Progenitor cell of endocrine pancreas (in vitro differentiated cells): Measurements from ENCODE around the gene PCK1. TPM values are rescaled to one million over a fixed set of nuclear protein-coding genes. Genes with fewer than 3 reads are reported as not detected.

Source experiments
- DNase-seq: peaks from one replicate; pipeline ENCODE4 v3.0.0; 2021; ENCODE audit warnings: low spot score; ENCODE audit not compliant: unreplicated experiment
- H3K27ac Mint-ChIP-seq: 2 replicates; pipeline ENCODE4 v1.8.0; 2021; ENCODE audit warnings: mild to moderate bottlenecking, moderate library complexity, mixed read lengths
- H3K27me3 Mint-ChIP-seq: 2 replicates; pipeline ENCODE4 v1.8.0; 2021; ENCODE audit warnings: mixed read lengths
- H3K36me3 Mint-ChIP-seq: 2 replicates; pipeline ENCODE4 v1.8.0; 2022; ENCODE audit warnings: mixed read lengths; ENCODE audit not compliant: insufficient read depth
- H3K4me1 Mint-ChIP-seq: 2 replicates; pipeline ENCODE4 v1.8.0; 2021; ENCODE audit warnings: low read depth, mixed read lengths
- H3K4me3 Mint-ChIP-seq: 2 replicates; pipeline ENCODE4 v1.8.0; 2021; ENCODE audit warnings: low read depth, mild to moderate bottlenecking, moderate library complexity, mixed read lengths
- H3K9me3 Mint-ChIP-seq: 2 replicates; pipeline ENCODE4 v1.8.0; 2021; ENCODE audit warnings: low read depth, mixed read lengths
- total RNA-seq: library from RNA; stranded (reverse); gene quantifications from 2 replicates; pipeline ENCODE4 v1.2.1, GENCODE V29; 2021
- TF ChIP-seq, protein P1 (sequence below): fragments of 200-600 bp; sonication (generic); IDR thresholded peaks from one replicate; pipeline ENCODE4 v1.5.0; 2021; ENCODE audit warnings: antibody characterized with exemption, mild to moderate bottlenecking; ENCODE audit not compliant: unreplicated experiment

PCK1 gene
- total RNA-seq, 1 donor from 2014 or later = not detected

DNA sequence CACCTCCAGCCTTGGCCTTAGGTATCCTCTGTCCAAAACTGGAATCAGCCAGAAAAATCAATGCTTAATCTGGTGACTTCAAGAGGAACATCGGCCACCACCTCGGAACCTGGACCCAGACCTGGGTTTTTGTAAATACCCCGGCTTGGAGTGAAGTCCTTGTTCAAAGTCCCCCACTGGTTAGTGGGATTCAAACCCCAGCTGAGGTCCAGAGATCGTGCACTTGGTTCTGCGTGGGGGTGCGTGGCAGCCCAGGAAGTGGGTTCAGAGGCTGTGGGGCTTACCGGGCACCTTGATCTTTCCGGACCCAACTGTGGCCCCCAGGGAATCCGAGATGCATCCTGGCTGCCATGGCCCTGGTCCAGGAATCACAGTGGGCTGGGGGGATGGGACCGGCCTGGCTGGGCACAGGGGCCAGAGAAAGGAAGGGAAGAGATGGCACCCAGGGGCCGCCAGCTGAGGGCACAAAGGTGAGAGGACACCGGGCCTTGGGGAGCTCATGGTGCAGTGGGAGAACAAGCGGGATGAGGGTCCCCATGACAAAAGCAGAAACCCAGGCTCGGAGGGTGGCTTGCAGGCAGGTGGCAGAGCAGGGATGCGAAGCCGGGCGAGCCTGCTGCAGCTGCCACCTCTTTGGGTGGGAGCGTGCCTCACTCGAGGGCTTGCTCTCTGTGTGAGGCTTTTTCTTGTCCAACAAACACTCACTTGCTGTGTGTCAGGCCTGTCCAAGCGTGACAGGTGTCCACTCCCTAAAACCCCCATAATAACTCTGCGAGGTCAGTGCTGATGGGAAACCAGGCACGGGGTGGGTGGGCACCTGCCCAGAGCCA is 31.6 kb downstream of the PCK1 start:
- H3K4me3 Mint-ChIP-seq = no peak overlapping the region
- peaks cover 6% of the 10 kb centered on the region for H3K4me1 Mint-ChIP-seq
- H3K36me3 Mint-ChIP-seq = no peaks in the 10 kb centered on the region
- peaks cover 23% of the 10 kb centered on the region for H3K27me3 Mint-ChIP-seq
- TF ChIP-seq, protein P1, sequence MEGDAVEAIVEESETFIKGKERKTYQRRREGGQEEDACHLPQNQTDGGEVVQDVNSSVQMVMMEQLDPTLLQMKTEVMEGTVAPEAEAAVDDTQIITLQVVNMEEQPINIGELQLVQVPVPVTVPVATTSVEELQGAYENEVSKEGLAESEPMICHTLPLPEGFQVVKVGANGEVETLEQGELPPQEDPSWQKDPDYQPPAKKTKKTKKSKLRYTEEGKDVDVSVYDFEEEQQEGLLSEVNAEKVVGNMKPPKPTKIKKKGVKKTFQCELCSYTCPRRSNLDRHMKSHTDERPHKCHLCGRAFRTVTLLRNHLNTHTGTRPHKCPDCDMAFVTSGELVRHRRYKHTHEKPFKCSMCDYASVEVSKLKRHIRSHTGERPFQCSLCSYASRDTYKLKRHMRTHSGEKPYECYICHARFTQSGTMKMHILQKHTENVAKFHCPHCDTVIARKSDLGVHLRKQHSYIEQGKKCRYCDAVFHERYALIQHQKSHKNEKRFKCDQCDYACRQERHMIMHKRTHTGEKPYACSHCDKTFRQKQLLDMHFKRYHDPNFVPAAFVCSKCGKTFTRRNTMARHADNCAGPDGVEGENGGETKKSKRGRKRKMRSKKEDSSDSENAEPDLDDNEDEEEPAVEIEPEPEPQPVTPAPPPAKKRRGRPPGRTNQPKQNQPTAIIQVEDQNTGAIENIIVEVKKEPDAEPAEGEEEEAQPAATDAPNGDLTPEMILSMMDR = no peak
- no peak for DNase-seq
- no peak overlapping the region for H3K27ac Mint-ChIP-seq
- H3K9me3 Mint-ChIP-seq = no peaks in the 10 kb centered on the region

DNA sequence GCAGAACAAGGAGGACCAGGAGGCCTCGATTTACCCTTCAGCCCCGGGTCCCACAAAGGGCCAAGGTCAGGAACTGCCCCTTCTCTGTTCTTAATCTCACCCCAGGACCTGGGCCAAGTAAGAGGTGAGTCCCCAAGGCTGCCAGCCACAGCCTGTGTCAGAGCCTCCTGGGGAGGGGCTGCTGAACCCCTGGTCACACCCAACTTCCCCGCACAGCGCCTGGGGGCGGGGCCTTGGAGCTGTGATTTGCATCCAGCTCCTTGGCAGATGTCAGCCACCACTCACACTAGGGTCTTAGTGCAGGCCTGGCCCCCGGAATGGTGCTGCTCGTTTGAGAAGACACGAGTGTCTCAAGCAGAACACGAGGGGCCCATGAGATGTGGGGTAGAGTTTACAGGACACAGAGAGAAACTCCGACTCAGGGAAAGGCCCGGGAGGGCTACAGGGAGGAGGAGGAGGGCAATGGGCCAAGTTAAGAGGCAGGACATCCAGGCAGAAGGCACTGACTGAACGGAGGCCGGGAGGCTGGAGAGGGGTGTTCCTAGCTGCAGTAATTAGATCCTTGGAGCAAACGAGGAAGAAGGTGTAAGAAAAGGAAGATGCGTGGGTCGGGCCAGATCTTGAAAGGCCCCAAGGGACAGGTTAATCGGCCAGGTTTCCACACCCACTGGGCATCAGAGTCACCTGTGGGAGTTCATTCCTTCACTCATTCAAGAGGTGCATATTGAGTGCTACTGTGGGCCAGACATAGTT is 32.4 kb downstream of the PCK1 start:
- H3K4me1 Mint-ChIP-seq = peaks cover 6% of the 10 kb centered on the region
- H3K9me3 Mint-ChIP-seq = no peaks in the 10 kb centered on the region
- H3K36me3 Mint-ChIP-seq = no peaks in the 10 kb centered on the region
- TF ChIP-seq, protein P1 = no peak
- peaks cover 27% of the 10 kb centered on the region for H3K27me3 Mint-ChIP-seq
- H3K27ac Mint-ChIP-seq = no peak overlapping the region
- DNase-seq = no peak
- H3K4me3 Mint-ChIP-seq = no peak overlapping the region

DNA sequence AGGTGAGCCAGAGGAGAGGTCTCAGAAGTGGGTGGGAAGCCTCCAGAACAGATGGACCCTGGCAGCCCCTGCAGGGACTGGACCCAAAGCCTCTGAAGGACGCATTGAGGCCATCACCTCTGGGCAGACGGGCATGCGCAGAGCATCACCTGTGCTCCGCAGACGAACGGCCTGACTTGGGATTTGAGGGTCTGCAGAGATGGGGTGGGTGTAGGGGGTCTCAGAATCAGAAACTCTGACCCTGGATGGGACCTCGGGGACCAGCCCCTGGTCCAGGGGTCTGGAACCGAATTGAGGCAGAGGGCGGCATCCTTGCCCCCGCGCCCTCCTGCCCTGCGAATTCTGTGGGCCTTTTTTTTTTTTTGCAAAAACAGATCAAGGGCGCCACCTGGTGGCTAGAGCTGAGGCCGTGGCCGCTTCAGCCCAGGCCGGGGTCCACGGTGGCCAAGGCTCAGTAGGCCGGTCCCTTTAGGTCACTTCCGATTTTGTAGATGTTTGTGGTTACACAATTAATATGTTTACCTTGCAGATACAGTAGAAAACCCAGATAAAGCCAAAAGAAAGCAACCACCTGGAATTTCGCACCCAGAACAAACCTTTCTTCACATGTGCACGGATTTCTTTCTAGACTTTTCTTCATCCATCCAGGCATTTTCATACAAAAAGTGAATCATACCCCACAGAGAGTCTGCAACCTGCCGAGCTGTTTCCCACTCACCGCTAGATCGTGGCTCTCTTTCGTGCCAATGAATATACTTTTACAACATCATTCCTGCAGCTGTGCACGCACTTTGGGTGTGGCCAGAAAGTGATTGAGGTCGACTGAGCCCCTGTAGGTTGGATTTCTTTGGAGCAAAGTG is 33.4 kb downstream of the PCK1 start:
- Mint-ChIP-seq H3K27ac (no peak overlapping the region), H3K4me1 (peaks cover 6% of the 10 kb centered on the region), H3K36me3 (no peaks in the 10 kb centered on the region), H3K4me3 (no peak overlapping the region), H3K27me3 (peaks cover 27% of the 10 kb centered on the region), H3K9me3 (no peaks in the 10 kb centered on the region)
- TF ChIP-seq, protein P1 = peak; percentile 87
- DNase-seq = peak; percentile 61

DNA sequence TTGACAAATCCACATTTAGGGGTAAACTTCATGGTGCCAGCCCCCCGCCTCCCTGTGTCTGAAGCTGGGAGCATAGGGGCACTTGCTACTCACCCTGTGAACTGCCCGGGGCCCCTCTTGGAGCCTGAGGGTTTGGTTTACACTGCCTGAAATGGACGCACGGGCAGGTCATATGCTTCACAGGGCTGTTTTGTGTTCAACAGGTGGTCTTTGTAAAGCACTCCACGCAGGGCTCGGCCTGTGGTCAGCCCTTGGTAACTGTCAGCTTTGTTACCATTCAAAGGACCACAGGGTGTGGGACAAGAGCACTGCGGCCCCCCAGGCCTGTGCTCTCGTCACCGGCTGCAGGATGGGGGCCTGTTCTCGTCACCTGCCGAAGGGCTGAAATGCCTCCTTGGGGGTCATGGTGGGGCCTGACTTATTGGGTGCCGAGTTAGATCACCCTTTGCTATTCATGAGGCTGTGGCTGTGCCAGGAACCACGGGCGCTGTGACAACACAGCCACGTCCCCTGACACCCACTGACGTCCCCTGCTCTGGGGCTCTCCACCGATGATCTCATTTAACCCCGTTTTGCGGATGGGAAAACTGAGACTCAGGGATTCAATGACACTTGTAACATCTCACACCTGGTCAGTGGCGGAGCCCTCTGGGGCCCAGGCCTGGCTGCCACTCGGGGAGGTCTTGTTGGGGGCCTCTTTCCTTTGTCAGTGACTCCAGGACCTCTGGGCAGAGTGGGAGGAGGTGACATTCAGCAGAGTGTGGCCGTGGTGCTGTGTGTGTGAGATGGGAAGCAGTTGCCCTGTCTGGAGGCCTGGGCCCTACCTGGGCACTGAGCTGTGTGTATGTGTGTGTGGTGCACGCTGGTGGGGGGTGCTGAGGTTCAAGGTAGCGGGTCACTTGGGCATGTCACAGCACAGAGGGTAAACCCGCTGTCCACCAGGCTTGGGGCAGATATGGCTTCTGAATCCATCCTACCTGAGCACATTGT is 34.4 kb downstream of the PCK1 start:
- no peaks in the 10 kb centered on the region for H3K36me3 Mint-ChIP-seq
- H3K9me3 Mint-ChIP-seq = no peaks in the 10 kb centered on the region
- no peak for DNase-seq
- peaks cover 7% of the 10 kb centered on the region for H3K4me1 Mint-ChIP-seq
- no peak overlapping the region for H3K27ac Mint-ChIP-seq
- TF ChIP-seq, protein P1 = no peak
- peaks cover 23% of the 10 kb centered on the region for H3K27me3 Mint-ChIP-seq
- H3K4me3 Mint-ChIP-seq = no peak overlapping the region
